Measurements from ENCODE around the gene SLIT3.

Gene SLIT3

GRCh38 chr5:168702511-168702910 is 598.4 kb downstream of the SLIT3 start:
- Histone ChIP-seq H3K27ac (ENCODE audit: low read length) (no peak overlapping the region), H3K36me3 (ENCODE audit: insufficient read depth, low read length) (no peaks in the 10 kb centered on the region), H2AFZ (ENCODE audit: low read depth, low read length) (no peak overlapping the region), H3K79me2 (ENCODE audit: insufficient read depth, low read length) (no peaks in the 10 kb centered on the region), H3K4me3 (ENCODE audit: low read depth in 1 of 2, low read length in 2 of 2) (no peak overlapping the region), H3K27me3 (ENCODE audit: insufficient read depth, low read length, poor library complexity) (no peaks in the 10 kb centered on the region), H3K9ac (ENCODE audit: low read depth, low read length) (no peak overlapping the region), H3K9me3 (ENCODE audit: insufficient read depth, low read length, severe bottlenecking) (no peaks in the 10 kb centered on the region), H3K4me2 (ENCODE audit: insufficient read depth, low read length) (no peak overlapping the region), H3K4me1 (ENCODE audit: insufficient read depth, low read length) (no peaks in the 10 kb centered on the region), H4K20me1 (ENCODE audit: insufficient read depth, low read length) (no peaks in the 10 kb centered on the region)
- TF ChIP-seq CTCF (IDR thresholded peaks at IDR 0.05; ENCODE audit: borderline replicate concordance, extremely low read depth, low read length, poor library complexity, severe bottlenecking) = no peak
- TF ChIP-seq EZH2 (IDR thresholded peaks at IDR 0.05; ENCODE audit: borderline replicate concordance, low read depth, low read length, severe bottlenecking) = no peak
- no peak for ATAC-seq (ENCODE audit: insufficient read depth, low read depth)
- DNase-seq = no peak

DNA sequence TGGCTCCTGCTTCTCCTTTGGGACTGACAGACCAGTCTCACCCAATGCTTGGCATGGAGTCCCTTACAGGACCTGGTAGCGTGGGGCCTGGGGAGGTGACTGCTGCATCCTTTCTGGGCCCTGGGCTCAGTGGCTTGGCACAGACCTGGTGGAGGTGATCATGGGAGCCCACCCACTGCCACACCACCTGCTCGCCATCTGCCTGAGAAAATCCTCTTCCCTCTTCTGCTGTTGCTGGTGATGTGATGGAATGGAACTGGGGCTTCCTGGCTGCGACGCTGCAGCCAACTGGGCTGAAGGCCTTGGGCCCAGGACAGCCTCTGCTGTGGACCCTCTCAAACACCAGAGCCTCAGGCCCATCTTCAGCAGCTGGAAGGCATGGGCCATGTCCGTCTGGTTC is 599.3 kb downstream of the SLIT3 start:
- Histone ChIP-seq H3K4me2 (ENCODE audit: insufficient read depth, low read length) (no peak overlapping the region), H3K9me3 (ENCODE audit: insufficient read depth, low read length, severe bottlenecking) (no peaks in the 10 kb centered on the region), H2AFZ (ENCODE audit: low read depth, low read length) (no peak overlapping the region), H3K4me1 (ENCODE audit: insufficient read depth, low read length) (no peaks in the 10 kb centered on the region), H3K79me2 (ENCODE audit: insufficient read depth, low read length) (no peaks in the 10 kb centered on the region), H3K27ac (ENCODE audit: low read length) (no peak overlapping the region), H3K4me3 (ENCODE audit: low read depth in 1 of 2, low read length in 2 of 2) (no peak overlapping the region), H3K9ac (ENCODE audit: low read depth, low read length) (no peak overlapping the region), H3K36me3 (ENCODE audit: insufficient read depth, low read length) (no peaks in the 10 kb centered on the region), H4K20me1 (ENCODE audit: insufficient read depth, low read length) (no peaks in the 10 kb centered on the region), H3K27me3 (ENCODE audit: insufficient read depth, low read length, poor library complexity) (no peaks in the 10 kb centered on the region)
- no peak for DNase-seq
- TF ChIP-seq EZH2 (IDR thresholded peaks at IDR 0.05; ENCODE audit: borderline replicate concordance, low read depth, low read length, severe bottlenecking) = no peak
- no peak for TF ChIP-seq CTCF (IDR thresholded peaks at IDR 0.05; ENCODE audit: borderline replicate concordance, extremely low read depth, low read length, poor library complexity, severe bottlenecking)
- ATAC-seq (ENCODE audit: insufficient read depth, low read depth) = no peak

DNA sequence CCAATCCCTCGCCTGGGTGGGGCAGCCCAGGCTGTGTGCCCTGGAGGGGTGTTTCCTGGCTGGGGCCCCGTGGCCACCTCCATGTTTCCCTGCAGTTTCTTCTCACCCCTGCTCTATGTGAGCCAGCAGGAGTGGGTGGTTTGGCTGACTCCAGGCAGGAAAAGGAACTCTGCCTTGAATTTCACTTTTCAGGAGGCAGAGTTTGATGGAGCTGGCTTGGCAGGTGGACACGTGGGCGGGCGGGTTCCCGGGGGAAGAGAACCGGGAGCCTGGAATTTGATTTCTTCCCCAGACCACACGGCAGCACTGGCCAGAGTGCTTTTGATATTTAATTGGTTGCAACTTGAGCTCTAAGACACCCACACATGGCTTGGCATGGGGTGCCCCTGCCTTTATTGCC is 601.9 kb downstream of the SLIT3 start:
- H3K4me2 ChIP-seq (ENCODE audit: insufficient read depth, low read length) = no peak overlapping the region
- no peaks in the 10 kb centered on the region for H3K79me2 ChIP-seq (ENCODE audit: insufficient read depth, low read length)
- no peaks in the 10 kb centered on the region for H4K20me1 ChIP-seq (ENCODE audit: insufficient read depth, low read length)
- ATAC-seq (ENCODE audit: insufficient read depth, low read depth) = no peak
- H3K9me3 ChIP-seq (ENCODE audit: insufficient read depth, low read length, severe bottlenecking) = no peaks in the 10 kb centered on the region
- H3K27ac ChIP-seq (ENCODE audit: low read length) = no peak overlapping the region
- H3K9ac ChIP-seq (ENCODE audit: low read depth, low read length) = no peak overlapping the region
- no peak overlapping the region for H3K4me3 ChIP-seq (ENCODE audit: low read depth in 1 of 2, low read length in 2 of 2)
- DNase-seq = no peak
- no peaks in the 10 kb centered on the region for H3K27me3 ChIP-seq (ENCODE audit: insufficient read depth, low read length, poor library complexity)
- no peaks in the 10 kb centered on the region for H3K36me3 ChIP-seq (ENCODE audit: insufficient read depth, low read length)
- H3K4me1 ChIP-seq (ENCODE audit: insufficient read depth, low read length) = no peaks in the 10 kb centered on the region
- H2AFZ ChIP-seq (ENCODE audit: low read depth, low read length) = no peak overlapping the region
- TF ChIP-seq CTCF (IDR thresholded peaks at IDR 0.05; ENCODE audit: borderline replicate concordance, extremely low read depth, low read length, poor library complexity, severe bottlenecking) = no peak
- TF ChIP-seq EZH2 (IDR thresholded peaks at IDR 0.05; ENCODE audit: borderline replicate concordance, low read depth, low read length, severe bottlenecking) = no peak

Data from DND-41 (cell line).